ENCODE data around the gene OARD1.

DNA sequence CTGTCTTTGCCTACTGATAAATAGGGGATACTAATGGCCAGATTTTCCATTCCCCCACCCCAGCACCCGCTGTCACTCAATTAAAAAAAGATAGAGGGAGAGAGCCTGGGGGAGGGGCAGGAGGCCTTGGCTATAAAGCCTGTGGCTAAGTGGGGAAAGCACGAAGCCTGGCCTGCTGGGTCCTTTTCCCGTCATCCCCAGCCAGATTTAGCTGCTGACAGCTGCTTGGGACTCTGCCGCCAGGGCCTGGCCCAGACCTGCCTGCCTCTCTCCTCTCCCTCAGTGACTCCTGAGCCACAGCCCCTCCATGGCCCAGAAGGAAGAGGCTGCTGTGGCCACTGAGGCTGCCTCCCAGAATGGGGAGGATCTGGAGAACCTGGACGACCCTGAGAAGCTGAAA lies 19.1 kb downstream of the OARD1 start, which contains the start of gene APOBEC2:
- TF ChIP-seq, protein P1, sequence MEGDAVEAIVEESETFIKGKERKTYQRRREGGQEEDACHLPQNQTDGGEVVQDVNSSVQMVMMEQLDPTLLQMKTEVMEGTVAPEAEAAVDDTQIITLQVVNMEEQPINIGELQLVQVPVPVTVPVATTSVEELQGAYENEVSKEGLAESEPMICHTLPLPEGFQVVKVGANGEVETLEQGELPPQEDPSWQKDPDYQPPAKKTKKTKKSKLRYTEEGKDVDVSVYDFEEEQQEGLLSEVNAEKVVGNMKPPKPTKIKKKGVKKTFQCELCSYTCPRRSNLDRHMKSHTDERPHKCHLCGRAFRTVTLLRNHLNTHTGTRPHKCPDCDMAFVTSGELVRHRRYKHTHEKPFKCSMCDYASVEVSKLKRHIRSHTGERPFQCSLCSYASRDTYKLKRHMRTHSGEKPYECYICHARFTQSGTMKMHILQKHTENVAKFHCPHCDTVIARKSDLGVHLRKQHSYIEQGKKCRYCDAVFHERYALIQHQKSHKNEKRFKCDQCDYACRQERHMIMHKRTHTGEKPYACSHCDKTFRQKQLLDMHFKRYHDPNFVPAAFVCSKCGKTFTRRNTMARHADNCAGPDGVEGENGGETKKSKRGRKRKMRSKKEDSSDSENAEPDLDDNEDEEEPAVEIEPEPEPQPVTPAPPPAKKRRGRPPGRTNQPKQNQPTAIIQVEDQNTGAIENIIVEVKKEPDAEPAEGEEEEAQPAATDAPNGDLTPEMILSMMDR (IDR thresholded peaks at IDR 0.05; ENCODE audit: insufficient read depth, low read depth, low read length), result no peak
- no peak for TF ChIP-seq EZH2 (IDR thresholded peaks at IDR 0.05; ENCODE audit: insufficient read depth, low read length)
